GM23338 (cell line): Measurements from ENCODE around the gene APRT. TPM values are rescaled to one million over a fixed set of nuclear protein-coding genes. Genes with fewer than 3 reads are reported as not detected.

ENCODE experiments used
- ATAC-seq: fragments of 200-7000 bp; cut with Tn5 transposase; 3 replicates; pipeline ENCODE4 v1.9.1; 2020
- DNase-seq: peaks from one replicate; pipeline ENCODE4 v3.0.0-alpha.2; 2015; ENCODE audit warnings: low spot score
- H2AFZ ChIP-seq: fragments of 200-600 bp; sonication (generic); 2 replicates; pipeline ENCODE4 v1.8.0; 2016; ENCODE audit warnings: antibody characterized with exemption, mild to moderate bottlenecking, moderate library complexity
- H3F3A ChIP-seq: fragments of 200-600 bp; sonication (generic); replicated peaks from 2 replicates; pipeline ENCODE4 v1.8.0; 2017; ENCODE audit warnings: antibody characterized with exemption, mixed run types, low read depth
- H3K27ac ChIP-seq: fragments of 200-600 bp; sonication (generic); 2 replicates; pipeline ENCODE4 v1.6.1; 2016; ENCODE audit warnings: low read depth
- H3K27me3 ChIP-seq: fragments of 200-600 bp; sonication (generic); 2 replicates; pipeline ENCODE4 v1.8.0; 2016; ENCODE audit warnings: mild to moderate bottlenecking, mixed run types, moderate library complexity; ENCODE audit not compliant: insufficient read depth
- H3K36me3 ChIP-seq: fragments of 200-600 bp; sonication (generic); 2 replicates; pipeline ENCODE4 v1.8.0; 2016; ENCODE audit warnings: mild to moderate bottlenecking; ENCODE audit not compliant: insufficient read depth
- H3K4me1 ChIP-seq: fragments of 200-600 bp; sonication (generic); 2 replicates; pipeline ENCODE4 v1.8.0; 2016; ENCODE audit warnings: mild to moderate bottlenecking, moderate library complexity; ENCODE audit not compliant: insufficient read depth
- H3K4me2 ChIP-seq: fragments of 200-600 bp; sonication (generic); 2 replicates; pipeline ENCODE4 v1.7.1; 2017; ENCODE audit warnings: mixed run types
- H3K4me3 ChIP-seq: fragments of 200-600 bp; sonication (generic); 2 replicates; pipeline ENCODE4 v1.6.1; 2016; ENCODE audit warnings: mixed run types
- H3K79me2 ChIP-seq: fragments of 200-600 bp; sonication (generic); replicated peaks from 2 replicates; pipeline ENCODE4 v1.8.0; 2017; ENCODE audit warnings: mild to moderate bottlenecking; ENCODE audit not compliant: insufficient read depth
- H3K9me2 ChIP-seq: fragments of 200-600 bp; sonication (generic); 2 replicates; pipeline ENCODE4 v1.8.0; 2017; ENCODE audit not compliant: insufficient read depth
- H4K20me1 ChIP-seq: fragments of 200-600 bp; sonication (generic); replicated peaks from 2 replicates; pipeline ENCODE4 v1.8.0; 2017; ENCODE audit warnings: mild to moderate bottlenecking; ENCODE audit not compliant: insufficient read depth
- H3K27ac Mint-ChIP-seq: 2 replicates; pipeline ENCODE4 v1.8.0; 2020; ENCODE audit warnings: inconsistent platforms, mild to moderate bottlenecking, moderate library complexity, mixed read lengths
- H3K27me3 Mint-ChIP-seq: 3 replicates; pipeline ENCODE4 v1.8.0; 2022; ENCODE audit warnings: low read depth, mild to moderate bottlenecking, moderate library complexity, mixed read lengths, inconsistent platforms; ENCODE audit not compliant: insufficient read depth, poor library complexity
- H3K36me3 Mint-ChIP-seq: 3 replicates; pipeline ENCODE4 v1.8.0; 2021; ENCODE audit warnings: low read depth, mild to moderate bottlenecking, inconsistent platforms, moderate library complexity, mixed read lengths
- H3K4me1 Mint-ChIP-seq: 3 replicates; pipeline ENCODE4 v1.8.0; 2020; ENCODE audit warnings: mild to moderate bottlenecking, inconsistent platforms, mixed read lengths
- H3K4me3 Mint-ChIP-seq: 3 replicates; pipeline ENCODE4 v1.8.0; 2021; ENCODE audit warnings: moderate library complexity, mild to moderate bottlenecking, inconsistent platforms, mixed read lengths
- H3K9me3 Mint-ChIP-seq: 3 replicates; pipeline ENCODE4 v1.8.0; 2020; ENCODE audit warnings: moderate library complexity, mild to moderate bottlenecking, inconsistent platforms, mixed read lengths
- CREB1 ChIP-seq: fragments of 250-450 bp; sonication (Bioruptor Pico); IDR thresholded peaks from 2 replicates; pipeline ENCODE4 v1.5.0; 2020; ENCODE audit warnings: low read depth, mild to moderate bottlenecking, moderate library complexity
- EZH2 ChIP-seq: fragments of 200-600 bp; sonication (generic); IDR thresholded peaks from one replicate; pipeline ENCODE4 v1.8.0; 2017; ENCODE audit warnings: antibody characterized with exemption, mild to moderate bottlenecking, low read depth; ENCODE audit not compliant: unreplicated experiment
- EZH2phosphoT487 ChIP-seq: fragments of 200-600 bp; sonication (generic); IDR thresholded peaks from one replicate; pipeline ENCODE4 v1.8.1; 2018; ENCODE audit warnings: antibody characterized with exemption; ENCODE audit not compliant: unreplicated experiment
- NANOG ChIP-seq: IDR thresholded peaks from 2 replicates; pipeline ENCODE4 v1.6.1; 2016; ENCODE audit warnings: antibody characterized with exemption, borderline replicate concordance
- POLR2AphosphoS5 ChIP-seq: IDR thresholded peaks from 2 replicates; pipeline ENCODE4 v1.6.1; 2016; ENCODE audit warnings: antibody characterized with exemption, low read depth
- STAT1 ChIP-seq: IDR thresholded peaks from one replicate; pipeline ENCODE4 v1.6.1; 2016; ENCODE audit warnings: antibody characterized with exemption; ENCODE audit not compliant: unreplicated experiment
- ZNF114 ChIP-seq: fragments of 250-450 bp; sonication (Bioruptor Pico); IDR thresholded peaks from 2 replicates; pipeline ENCODE4 v1.5.0; 2020; ENCODE audit warnings: mild to moderate bottlenecking, moderate library complexity
- ZNF331 ChIP-seq: fragments of 250-450 bp; sonication (Bioruptor Pico); IDR thresholded peaks from 2 replicates; pipeline ENCODE4 v1.5.0; 2020; ENCODE audit warnings: low read depth, mild to moderate bottlenecking, moderate library complexity
- polyA plus RNA-seq: library from polyadenylated mRNA; unstranded; fragments of >200 nt; fragmentation: Nextera tagmentation; extraction: Ambion mirVana; gene quantifications from 2 replicates; pipeline ENCODE4 v1.2.1, GENCODE V29; 2016
- total RNA-seq: library from RNA; depleted of rRNA; stranded (reverse); fragments of >200 nt; shearing (Covaris generic); gene quantifications from 2 replicates; pipeline ENCODE4 v1.2.3, GENCODE V29; 2014
- TF ChIP-seq, protein P1 (sequence below): IDR thresholded peaks from one replicate; pipeline ENCODE4 v1.6.1; 2018; ENCODE audit warnings: antibody characterized with exemption; ENCODE audit not compliant: unreplicated experiment
- TF ChIP-seq, protein P2 (sequence below): IDR thresholded peaks from 2 replicates; pipeline ENCODE4 v1.6.1; 2016; ENCODE audit warnings: antibody characterized with exemption
- TF ChIP-seq, protein P3 (sequence below), 2 experiments: fragments of 200-600 bp in 1 of 2; sonication (generic) in 1 of 2; conservative IDR thresholded peaks; 2 replicates each; pipeline versions ENCODE4 v1.5.1 to v1.6.1; 2016 to 2017; ENCODE audit warnings: antibody characterized with exemption in 2 of 2, low read depth in 2 of 2, mild to moderate bottlenecking in 2 of 2, moderate library complexity in 1 of 2

Gene APRT
- total and polyA plus RNA-seq, 2 experiments from 2014 or later, result 250 to 522 TPM

- TF ChIP-seq, protein P1, sequence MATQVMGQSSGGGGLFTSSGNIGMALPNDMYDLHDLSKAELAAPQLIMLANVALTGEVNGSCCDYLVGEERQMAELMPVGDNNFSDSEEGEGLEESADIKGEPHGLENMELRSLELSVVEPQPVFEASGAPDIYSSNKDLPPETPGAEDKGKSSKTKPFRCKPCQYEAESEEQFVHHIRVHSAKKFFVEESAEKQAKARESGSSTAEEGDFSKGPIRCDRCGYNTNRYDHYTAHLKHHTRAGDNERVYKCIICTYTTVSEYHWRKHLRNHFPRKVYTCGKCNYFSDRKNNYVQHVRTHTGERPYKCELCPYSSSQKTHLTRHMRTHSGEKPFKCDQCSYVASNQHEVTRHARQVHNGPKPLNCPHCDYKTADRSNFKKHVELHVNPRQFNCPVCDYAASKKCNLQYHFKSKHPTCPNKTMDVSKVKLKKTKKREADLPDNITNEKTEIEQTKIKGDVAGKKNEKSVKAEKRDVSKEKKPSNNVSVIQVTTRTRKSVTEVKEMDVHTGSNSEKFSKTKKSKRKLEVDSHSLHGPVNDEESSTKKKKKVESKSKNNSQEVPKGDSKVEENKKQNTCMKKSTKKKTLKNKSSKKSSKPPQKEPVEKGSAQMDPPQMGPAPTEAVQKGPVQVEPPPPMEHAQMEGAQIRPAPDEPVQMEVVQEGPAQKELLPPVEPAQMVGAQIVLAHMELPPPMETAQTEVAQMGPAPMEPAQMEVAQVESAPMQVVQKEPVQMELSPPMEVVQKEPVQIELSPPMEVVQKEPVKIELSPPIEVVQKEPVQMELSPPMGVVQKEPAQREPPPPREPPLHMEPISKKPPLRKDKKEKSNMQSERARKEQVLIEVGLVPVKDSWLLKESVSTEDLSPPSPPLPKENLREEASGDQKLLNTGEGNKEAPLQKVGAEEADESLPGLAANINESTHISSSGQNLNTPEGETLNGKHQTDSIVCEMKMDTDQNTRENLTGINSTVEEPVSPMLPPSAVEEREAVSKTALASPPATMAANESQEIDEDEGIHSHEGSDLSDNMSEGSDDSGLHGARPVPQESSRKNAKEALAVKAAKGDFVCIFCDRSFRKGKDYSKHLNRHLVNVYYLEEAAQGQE, result no peak
- no peak for TF ChIP-seq EZH2
Observed at GRCh38 chr16:88830258-88830657, 18.5 kb upstream of the APRT start (continued).

DNA sequence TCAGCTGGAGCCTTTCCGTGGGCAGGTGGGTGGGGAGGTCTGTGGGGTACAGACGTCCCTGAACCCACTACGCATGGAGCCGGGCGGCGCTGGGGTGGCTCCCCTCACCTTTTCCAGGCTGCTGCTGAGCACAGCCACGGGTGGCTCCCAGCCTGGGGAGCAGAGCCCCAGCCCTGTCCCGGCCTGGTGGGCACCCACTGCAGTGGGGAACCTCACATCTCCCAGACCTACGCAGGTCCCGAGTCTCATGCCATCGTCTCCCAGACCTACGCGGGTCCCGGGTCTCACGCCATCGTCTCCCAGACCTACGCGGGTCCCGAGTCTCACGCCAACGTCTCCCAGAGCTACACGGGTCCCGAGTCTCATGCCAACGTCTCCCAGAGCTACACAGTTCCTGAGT is 17.0 kb upstream of the APRT start:
- H3K4me3 Mint-ChIP-seq, result no peak overlapping the region
- H3K36me3 Mint-ChIP-seq, result no peaks in the 10 kb centered on the region; the same call in 2 of the 3 replicates
- peaks cover 5% of the 10 kb centered on the region for H3K27me3 Mint-ChIP-seq
- no peak overlapping the region for H3K27ac Mint-ChIP-seq
- no peaks in the 10 kb centered on the region for H3K36me3 ChIP-seq
- no peaks in the 10 kb centered on the region for H3K9me3 Mint-ChIP-seq
- no peaks in the 10 kb centered on the region for H4K20me1 ChIP-seq
- H3K4me3 ChIP-seq, result no peak overlapping the region
- H3K9me2 ChIP-seq, result no peaks in the 10 kb centered on the region
- H3F3A ChIP-seq, result no peaks in the 10 kb centered on the region
- no peak overlapping the region for H3K4me2 ChIP-seq
- no peaks in the 10 kb centered on the region for H3K79me2 ChIP-seq
- no peak overlapping the region for H3K27ac ChIP-seq
- no peaks in the 10 kb centered on the region for H3K27me3 ChIP-seq
- ATAC-seq (no peak), DNase-seq (no peak)
- H3K4me1 Mint-ChIP-seq, result no peaks in the 10 kb centered on the region; the same call in 2 of the 3 replicates
- H2AFZ ChIP-seq, result no peak overlapping the region
- H3K4me1 ChIP-seq, result no peaks in the 10 kb centered on the region
- no peak for TF ChIP-seq CREB1 (CRISPR knock-in tag)
- no peak for TF ChIP-seq ZNF331 (CRISPR knock-in tag)
- no peak for TF ChIP-seq STAT1
- TF ChIP-seq, protein P2, sequence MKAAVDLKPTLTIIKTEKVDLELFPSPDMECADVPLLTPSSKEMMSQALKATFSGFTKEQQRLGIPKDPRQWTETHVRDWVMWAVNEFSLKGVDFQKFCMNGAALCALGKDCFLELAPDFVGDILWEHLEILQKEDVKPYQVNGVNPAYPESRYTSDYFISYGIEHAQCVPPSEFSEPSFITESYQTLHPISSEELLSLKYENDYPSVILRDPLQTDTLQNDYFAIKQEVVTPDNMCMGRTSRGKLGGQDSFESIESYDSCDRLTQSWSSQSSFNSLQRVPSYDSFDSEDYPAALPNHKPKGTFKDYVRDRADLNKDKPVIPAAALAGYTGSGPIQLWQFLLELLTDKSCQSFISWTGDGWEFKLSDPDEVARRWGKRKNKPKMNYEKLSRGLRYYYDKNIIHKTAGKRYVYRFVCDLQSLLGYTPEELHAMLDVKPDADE, result no peak
- TF ChIP-seq, protein P3, sequence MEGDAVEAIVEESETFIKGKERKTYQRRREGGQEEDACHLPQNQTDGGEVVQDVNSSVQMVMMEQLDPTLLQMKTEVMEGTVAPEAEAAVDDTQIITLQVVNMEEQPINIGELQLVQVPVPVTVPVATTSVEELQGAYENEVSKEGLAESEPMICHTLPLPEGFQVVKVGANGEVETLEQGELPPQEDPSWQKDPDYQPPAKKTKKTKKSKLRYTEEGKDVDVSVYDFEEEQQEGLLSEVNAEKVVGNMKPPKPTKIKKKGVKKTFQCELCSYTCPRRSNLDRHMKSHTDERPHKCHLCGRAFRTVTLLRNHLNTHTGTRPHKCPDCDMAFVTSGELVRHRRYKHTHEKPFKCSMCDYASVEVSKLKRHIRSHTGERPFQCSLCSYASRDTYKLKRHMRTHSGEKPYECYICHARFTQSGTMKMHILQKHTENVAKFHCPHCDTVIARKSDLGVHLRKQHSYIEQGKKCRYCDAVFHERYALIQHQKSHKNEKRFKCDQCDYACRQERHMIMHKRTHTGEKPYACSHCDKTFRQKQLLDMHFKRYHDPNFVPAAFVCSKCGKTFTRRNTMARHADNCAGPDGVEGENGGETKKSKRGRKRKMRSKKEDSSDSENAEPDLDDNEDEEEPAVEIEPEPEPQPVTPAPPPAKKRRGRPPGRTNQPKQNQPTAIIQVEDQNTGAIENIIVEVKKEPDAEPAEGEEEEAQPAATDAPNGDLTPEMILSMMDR (conservative IDR thresholded peaks at IDR 0.05; ENCODE audit: low read depth in 2 of 2), result no peak
- TF ChIP-seq, protein P1, result no peak
- no peak for TF ChIP-seq NANOG
- no peak for TF ChIP-seq ZNF114 (CRISPR knock-in tag)
- TF ChIP-seq EZH2phosphoT487, result no peak
- no peak for TF ChIP-seq POLR2AphosphoS5
